HK-2 (cell line): ENCODE measurements around the gene KCTD16.

ENCODE experiments used
- DNase-seq: peaks from one replicate; pipeline ENCODE4 v3.0.0-alpha.2; 2018; ENCODE audit not compliant: unreplicated experiment

The KCTD16 gene

GRCh38 chr5:144333336-144333920 lies 162.8 kb downstream of the KCTD16 start:
- DNase-seq = no peak

GRCh38 chr5:144335561-144335960 lies 164.9 kb downstream of the KCTD16 start:
- no peak for DNase-seq

- no peak for DNase-seq
These were observed 165.7 kb downstream of the KCTD16 start for GRCh38 chr5:144336191-144336961.

GRCh38 chr5:144352330-144352729 lies 181.7 kb downstream of the KCTD16 start:
- no peak for DNase-seq

GRCh38 chr5:144352732-144353317 lies 182.2 kb downstream of the KCTD16 start:
- DNase-seq = no peak

GRCh38 chr5:144356489-144356888 lies 185.8 kb downstream of the KCTD16 start:
- no peak for DNase-seq

GRCh38 chr5:144361406-144361805 lies 190.7 kb downstream of the KCTD16 start:
- no peak for DNase-seq

- DNase-seq = no peak
These were observed 195.2 kb downstream of the KCTD16 start for GRCh38 chr5:144365885-144366284.

- DNase-seq = no peak
These were observed 197.3 kb downstream of the KCTD16 start for GRCh38 chr5:144367991-144368390.

- DNase-seq = no peak
These were observed 197.9 kb downstream of the KCTD16 start for GRCh38 chr5:144368556-144368955.

- no peak for DNase-seq
These were observed 198.3 kb downstream of the KCTD16 start for GRCh38 chr5:144369006-144369405.

GRCh38 chr5:144370273-144370672 lies 199.6 kb downstream of the KCTD16 start:
- no peak for DNase-seq

GRCh38 chr5:144374637-144375036 lies 204.0 kb downstream of the KCTD16 start:
- DNase-seq = no peak

- DNase-seq = no peak
These were observed 206.5 kb downstream of the KCTD16 start for GRCh38 chr5:144377207-144377606.

GRCh38 chr5:144378681-144379080 lies 208.0 kb downstream of the KCTD16 start:
- DNase-seq = no peak

- no peak for DNase-seq
These were observed 214.9 kb downstream of the KCTD16 start for GRCh38 chr5:144385597-144385996.

GRCh38 chr5:144386315-144386714 lies 215.6 kb downstream of the KCTD16 start:
- DNase-seq = no peak

- DNase-seq = no peak
These were observed 219.5 kb downstream of the KCTD16 start for GRCh38 chr5:144390133-144390532.

- no peak for DNase-seq
These were observed 220.4 kb downstream of the KCTD16 start for GRCh38 chr5:144391044-144391443.

GRCh38 chr5:144393641-144394435 lies 223.2 kb downstream of the KCTD16 start:
- no peak for DNase-seq

- no peak for DNase-seq
These were observed 225.0 kb downstream of the KCTD16 start for GRCh38 chr5:144395704-144396103.

- no peak for DNase-seq
These were observed 232.4 kb downstream of the KCTD16 start for GRCh38 chr5:144403058-144403457.
